ENCODE results near the gene NOX4.
"Not testable (repeated sequence)": the region's sequence is repeated elsewhere in the genome, so short reads cannot be mapped to it uniquely, and the experiment has no call there.

NOX4 gene

GRCh38 chr11:89457190-89457589, 34.0 kb downstream of the NOX4 start:
- DNase-seq = no peak

- DNase-seq = no peak
Observed at GRCh38 chr11:89456681-89457080, 34.5 kb downstream of the NOX4 start.

GRCh38 chr11:89452780-89453179, 38.4 kb downstream of the NOX4 start:
- no peak for DNase-seq

- DNase-seq = no peak
Observed at GRCh38 chr11:89447845-89448244, 43.3 kb downstream of the NOX4 start.

GRCh38 chr11:89443361-89444322, 47.5 kb downstream of the NOX4 start:
- DNase-seq = no peak

GRCh38 chr11:89442801-89443200, 48.4 kb downstream of the NOX4 start:
- DNase-seq = no peak

- no peak for DNase-seq
Observed at GRCh38 chr11:89441606-89442005, 49.6 kb downstream of the NOX4 start.

GRCh38 chr11:89437317-89437716, 53.9 kb downstream of the NOX4 start:
- no peak for DNase-seq

GRCh38 chr11:89436071-89436470, 55.1 kb downstream of the NOX4 start:
- DNase-seq = no peak

GRCh38 chr11:89433278-89433677, 57.9 kb downstream of the NOX4 start:
- DNase-seq = no peak

GRCh38 chr11:89432182-89432581, 59.0 kb downstream of the NOX4 start:
- DNase-seq = not testable (repeated sequence)

- not testable (repeated sequence) for DNase-seq
Observed at GRCh38 chr11:89426501-89426900, 64.7 kb downstream of the NOX4 start.

- DNase-seq = no peak
Observed at GRCh38 chr11:89421718-89422117, 69.5 kb downstream of the NOX4 start.

GRCh38 chr11:89420981-89421380, 70.2 kb downstream of the NOX4 start:
- no peak for DNase-seq

GRCh38 chr11:89416961-89417360, 74.2 kb downstream of the NOX4 start:
- DNase-seq = no peak

- not testable (repeated sequence) for DNase-seq
Observed at GRCh38 chr11:89411112-89411511, 80.1 kb downstream of the NOX4 start.

- not testable (repeated sequence) for DNase-seq
Observed at GRCh38 chr11:89410666-89411065, 80.5 kb downstream of the NOX4 start.

GRCh38 chr11:89408441-89408840, 82.7 kb downstream of the NOX4 start:
- DNase-seq = not testable (repeated sequence)

GRCh38 chr11:89405629-89406028, 85.5 kb downstream of the NOX4 start:
- no peak for DNase-seq

GRCh38 chr11:89391654-89392053, 99.5 kb downstream of the NOX4 start:
- DNase-seq = not testable (repeated sequence)

GRCh38 chr11:89387501-89387900, 103.7 kb downstream of the NOX4 start:
- not testable (repeated sequence) for DNase-seq

- not testable (repeated sequence) for DNase-seq
Observed at GRCh38 chr11:89382986-89383385, 108.2 kb downstream of the NOX4 start.

GRCh38 chr11:89381094-89381493, 110.1 kb downstream of the NOX4 start:
- no peak for DNase-seq

GRCh38 chr11:89379976-89380771, 111.0 kb downstream of the NOX4 start:
- not testable (repeated sequence) for DNase-seq

All from GDM1 (cell line).